Measurements from ENCODE around the gene ENPP1.
A peak's percentile ranks its signal among the peaks of the same experiment; 100 is the strongest.
"Not testable (repeated sequence)": the region's sequence is repeated elsewhere in the genome, so short reads cannot be mapped to it uniquely, and the experiment has no call there.

Gene ENPP1

DNA sequence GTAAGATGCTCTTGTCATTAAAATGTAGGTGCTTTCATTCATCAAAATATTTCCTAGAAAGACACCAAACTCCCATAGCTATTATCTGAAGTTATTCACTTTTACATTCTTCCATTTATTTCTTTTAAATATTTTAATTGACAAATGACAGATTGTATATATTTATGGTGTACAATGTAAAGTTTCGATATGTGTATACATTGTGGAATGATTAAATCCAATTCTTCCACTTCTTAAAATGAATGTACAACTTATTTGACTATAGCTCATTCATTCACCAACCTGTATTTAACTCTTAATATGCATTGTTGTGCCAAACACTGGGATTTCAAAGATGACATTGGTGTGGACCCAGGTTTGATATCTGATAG lies 102.4 kb downstream of the ENPP1 start:
- DNase-seq (ENCODE audit: insufficient read length) (no peak), FAIRE-seq (no peak)
- no peak for TF ChIP-seq TAF1 (IDR thresholded peaks at IDR 0.05; ENCODE audit: borderline replicate concordance, low read depth, low read length)
- no peak for TF ChIP-seq POLR2AphosphoS5 (IDR thresholded peaks at IDR 0.05; ENCODE audit: low read depth, low read length)
- no peak for TF ChIP-seq POLR2A (IDR thresholded peaks at IDR 0.05; ENCODE audit: low read depth, low read length)

DNA sequence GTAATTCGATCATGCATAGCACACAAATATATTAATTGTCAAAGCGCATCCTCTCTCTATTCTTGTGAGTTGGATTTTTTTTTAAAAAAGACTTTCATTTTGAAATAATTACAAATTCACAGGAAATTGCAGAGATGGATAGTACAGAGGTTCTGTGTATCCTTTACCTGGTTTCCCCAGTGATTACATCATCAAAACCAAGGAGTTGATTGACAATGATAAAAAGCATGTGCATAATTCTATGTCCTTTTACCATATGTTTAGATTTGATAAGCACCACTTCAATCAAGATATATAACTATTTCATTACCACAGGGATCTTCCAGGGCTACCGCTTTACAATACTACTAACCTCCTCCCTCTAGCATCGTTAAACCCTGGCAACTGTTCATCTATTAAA lies 103.1 kb downstream of the ENPP1 start:
- no peak for DNase-seq (ENCODE audit: insufficient read length)

DNA sequence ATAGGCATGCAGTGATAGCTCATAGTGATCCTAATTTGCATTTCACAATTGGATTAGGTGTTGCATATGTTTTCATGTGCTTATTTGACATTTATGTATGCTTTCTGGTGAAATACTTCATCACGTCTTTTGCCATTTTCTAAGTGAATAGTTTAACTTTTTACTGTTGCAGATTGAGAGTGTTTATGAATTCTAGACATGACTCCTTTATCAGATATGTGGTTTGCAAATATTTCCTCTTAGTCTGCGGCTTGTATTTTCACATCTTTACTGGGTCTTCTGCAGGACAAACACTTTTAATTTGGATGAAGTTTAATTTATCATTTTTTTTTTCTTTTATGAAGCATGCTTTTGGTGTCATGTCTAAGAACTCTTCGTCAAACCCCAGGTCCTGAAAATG lies 104.1 kb downstream of the ENPP1 start:
- DNase-seq (ENCODE audit: insufficient read length): no peak
- TF ChIP-seq POLR2A (IDR thresholded peaks at IDR 0.05; ENCODE audit: low read depth, low read length) (no peak), TAF1 (IDR thresholded peaks at IDR 0.05; ENCODE audit: borderline replicate concordance, low read depth, low read length) (no peak), POLR2AphosphoS5 (IDR thresholded peaks at IDR 0.05; ENCODE audit: low read depth, low read length) (no peak)
- FAIRE-seq: no peak

More for the DNA sequence above, 103.1 kb downstream of the ENPP1 start:
- FAIRE-seq: no peak
- no peak for TF ChIP-seq POLR2A (IDR thresholded peaks at IDR 0.05; ENCODE audit: low read depth, low read length)
- no peak for TF ChIP-seq POLR2AphosphoS5 (IDR thresholded peaks at IDR 0.05; ENCODE audit: low read depth, low read length)
- TF ChIP-seq TAF1 (IDR thresholded peaks at IDR 0.05; ENCODE audit: borderline replicate concordance, low read depth, low read length): no peak

DNA sequence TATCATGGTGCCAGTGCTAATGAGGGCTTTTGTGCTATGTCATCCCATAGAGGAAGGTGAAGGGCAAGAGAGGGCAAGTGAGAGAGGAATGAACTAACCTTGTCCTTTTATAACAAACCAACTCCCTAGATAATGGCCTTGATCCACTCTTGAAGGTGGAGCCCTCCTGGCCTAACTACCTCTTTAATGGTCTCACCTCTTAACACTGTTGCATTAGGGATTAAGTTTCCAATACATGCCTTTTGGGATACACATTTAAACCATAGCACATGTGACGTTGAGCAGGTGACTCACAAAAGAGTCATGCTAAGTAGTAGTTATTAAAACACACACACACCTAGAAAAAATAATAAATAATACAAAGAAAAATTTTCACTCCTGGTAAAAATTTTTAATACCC lies 106.4 kb downstream of the ENPP1 start:
- DNase-seq (ENCODE audit: insufficient read length): no peak

DNA sequence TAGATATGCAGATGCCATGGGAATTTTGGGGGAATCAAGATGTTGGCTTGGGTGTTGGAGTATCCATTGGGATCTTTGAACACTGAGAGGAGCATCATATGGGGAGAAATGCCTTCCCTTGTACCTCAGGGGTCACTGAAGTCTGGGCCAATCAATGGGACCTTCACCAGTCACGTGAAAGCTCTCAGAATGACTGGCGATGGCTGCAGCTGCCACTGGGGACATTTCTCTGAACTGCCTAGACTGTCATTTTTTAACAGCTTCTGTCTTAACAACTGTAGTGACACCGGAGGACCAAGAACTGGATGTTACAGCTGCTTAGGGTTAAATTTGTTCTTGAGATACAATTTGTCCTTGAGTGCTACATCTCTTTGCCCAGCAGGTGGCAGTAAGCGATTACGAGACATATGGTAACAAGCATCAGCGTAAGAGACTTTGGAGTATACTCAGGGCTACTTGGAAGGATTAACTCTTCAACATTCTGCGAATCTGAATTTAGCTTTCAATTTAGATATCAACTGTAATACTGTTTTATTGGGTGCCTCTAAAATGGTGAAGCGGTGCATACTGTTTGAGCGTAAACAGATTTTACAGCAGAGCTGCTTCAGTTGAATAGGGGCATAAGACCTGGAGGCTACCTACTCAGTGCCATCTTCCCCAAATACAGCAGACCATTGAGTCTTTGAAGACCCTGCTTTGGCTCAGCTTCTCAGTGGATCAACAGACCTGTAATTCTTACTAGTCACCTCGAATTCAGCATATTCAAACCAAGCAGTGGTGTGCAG lies 107.3 kb downstream of the ENPP1 start:
- DNase-seq (ENCODE audit: insufficient read length) (no peak), FAIRE-seq (peak; percentile 90)
- TF ChIP-seq TAF1 (IDR thresholded peaks at IDR 0.05; ENCODE audit: borderline replicate concordance, low read depth, low read length): no peak
- no peak for TF ChIP-seq POLR2A (IDR thresholded peaks at IDR 0.05; ENCODE audit: low read depth, low read length)
- no peak for TF ChIP-seq POLR2AphosphoS5 (IDR thresholded peaks at IDR 0.05; ENCODE audit: low read depth, low read length)

More for the DNA sequence above, 106.4 kb downstream of the ENPP1 start:
- no peak for FAIRE-seq
- TF ChIP-seq POLR2AphosphoS5 (IDR thresholded peaks at IDR 0.05; ENCODE audit: low read depth, low read length): no peak
- no peak for TF ChIP-seq POLR2A (IDR thresholded peaks at IDR 0.05; ENCODE audit: low read depth, low read length)
- no peak for TF ChIP-seq TAF1 (IDR thresholded peaks at IDR 0.05; ENCODE audit: borderline replicate concordance, low read depth, low read length)

DNA sequence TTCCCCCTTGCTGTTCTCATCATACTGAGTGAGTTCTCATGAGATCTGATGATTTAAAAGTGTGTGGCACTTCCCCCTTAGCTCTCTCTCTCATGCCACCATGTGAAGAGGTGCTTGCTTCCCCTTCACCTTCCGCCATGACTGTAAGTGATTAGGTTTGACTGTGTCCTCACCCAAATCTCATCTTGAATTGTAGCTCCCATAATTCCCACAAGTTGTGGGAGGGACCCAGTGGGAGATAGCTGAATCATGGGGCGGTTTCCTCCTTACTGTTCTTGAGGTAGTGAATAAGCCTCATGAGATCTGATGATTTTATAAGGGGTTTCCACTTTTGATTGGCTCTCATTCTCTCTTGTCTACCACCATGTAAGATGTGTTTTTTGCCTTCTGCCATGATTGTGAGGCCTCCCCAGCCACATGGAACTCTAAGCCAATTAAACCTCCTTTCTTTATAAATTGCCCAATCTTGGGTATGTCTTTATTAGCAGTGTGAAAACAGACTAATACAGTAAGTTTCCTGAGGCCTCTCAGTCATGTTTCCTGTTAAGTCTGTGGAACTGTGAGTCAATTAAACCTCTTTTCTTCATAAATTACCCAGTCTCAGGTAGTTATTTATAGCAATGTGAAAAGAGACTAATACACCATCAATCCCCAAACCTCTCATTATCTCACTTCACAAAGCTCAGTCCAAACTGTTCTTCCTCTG lies 108.4 kb downstream of the ENPP1 start:
- FAIRE-seq; DNase-seq (ENCODE audit: insufficient read length): not testable (repeated sequence)

DNA sequence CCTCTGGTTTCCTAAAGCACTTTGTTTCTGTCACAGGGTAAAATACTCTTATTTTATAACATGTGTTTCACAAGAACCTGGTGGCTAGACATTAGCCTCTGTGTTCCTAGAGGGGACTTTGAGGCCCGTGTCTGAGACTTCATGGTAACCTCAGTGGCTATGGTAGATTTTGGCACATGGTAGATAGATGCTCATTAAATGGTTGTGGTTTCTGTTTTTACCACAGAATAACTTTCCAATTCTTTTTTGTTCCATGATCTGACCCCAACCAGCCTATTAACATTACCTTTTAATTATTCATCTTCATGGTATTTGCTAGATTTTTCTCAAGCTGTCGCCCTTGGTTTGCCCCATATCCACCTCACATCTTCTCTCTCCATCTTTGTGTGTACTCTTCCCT lies 109.0 kb downstream of the ENPP1 start:
- FAIRE-seq (no peak), DNase-seq (ENCODE audit: insufficient read length) (no peak)
- TF ChIP-seq POLR2AphosphoS5 (IDR thresholded peaks at IDR 0.05; ENCODE audit: low read depth, low read length): no peak
- TF ChIP-seq TAF1 (IDR thresholded peaks at IDR 0.05; ENCODE audit: borderline replicate concordance, low read depth, low read length): no peak
- no peak for TF ChIP-seq POLR2A (IDR thresholded peaks at IDR 0.05; ENCODE audit: low read depth, low read length)

DNA sequence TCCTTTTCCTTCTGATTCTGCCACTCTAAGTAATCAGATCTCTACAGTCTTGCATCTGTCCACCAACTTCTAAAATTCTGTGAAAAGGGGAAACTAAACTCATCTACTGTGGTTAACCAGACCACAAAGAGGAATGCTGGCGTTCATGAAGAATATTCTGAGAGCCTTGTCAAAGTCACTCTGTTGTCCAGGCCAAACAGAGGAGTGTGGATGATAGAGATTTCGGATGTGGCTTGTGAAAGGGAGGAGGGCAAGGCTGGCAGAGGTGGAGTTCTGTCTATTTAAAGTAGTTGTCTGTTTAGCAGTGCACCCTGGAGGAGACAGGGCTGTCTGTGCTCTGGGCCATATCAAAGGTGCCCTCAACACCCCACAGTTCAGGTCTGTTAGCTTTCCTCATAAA lies 109.5 kb downstream of the ENPP1 start:
- TF ChIP-seq TAF1 (IDR thresholded peaks at IDR 0.05; ENCODE audit: borderline replicate concordance, low read depth, low read length) (no peak), POLR2AphosphoS5 (IDR thresholded peaks at IDR 0.05; ENCODE audit: low read depth, low read length) (no peak)
- no peak for DNase-seq (ENCODE audit: insufficient read length)
- no peak for FAIRE-seq

DNA sequence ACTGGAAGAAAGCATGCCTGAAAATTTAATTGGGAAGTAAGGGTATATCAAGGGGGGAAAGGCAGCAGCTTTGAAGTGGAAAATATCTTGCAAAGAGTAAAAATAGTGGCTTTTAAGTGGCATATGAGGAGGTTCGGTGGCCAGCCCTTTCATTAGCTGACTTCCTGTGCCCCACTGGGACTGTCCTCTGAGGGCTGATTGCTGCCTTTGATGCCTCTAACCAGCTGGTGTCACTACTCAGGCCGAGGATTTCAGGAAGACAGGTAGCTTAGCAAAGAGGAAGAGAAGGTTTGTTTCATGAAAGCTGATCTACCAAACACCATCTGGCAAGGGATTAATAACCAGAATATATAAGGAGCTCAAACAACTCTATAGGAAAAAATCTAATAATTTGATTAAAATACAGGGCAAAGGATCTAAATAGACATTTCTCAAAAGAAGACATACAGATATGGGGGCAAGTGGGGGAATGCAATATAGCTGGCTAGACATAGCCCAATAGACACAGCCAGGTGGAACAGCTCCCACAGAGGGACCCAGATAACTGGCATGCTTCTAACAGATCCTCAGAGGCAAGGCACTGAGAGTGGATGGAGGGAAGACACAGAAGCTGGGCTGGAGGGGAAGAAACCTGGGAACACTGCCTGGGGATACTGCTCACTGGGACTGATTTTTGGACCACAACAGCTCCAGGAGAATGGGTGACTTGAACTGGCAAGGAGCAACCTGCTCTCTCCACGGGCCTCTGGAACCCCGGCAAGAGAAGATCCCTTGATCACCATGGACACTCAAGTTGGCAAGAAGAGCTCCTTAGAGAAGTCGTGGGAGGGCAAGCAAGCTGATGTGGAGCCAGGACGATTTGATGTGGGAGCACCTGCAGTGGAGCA lies 110.2 kb downstream of the ENPP1 start:
- DNase-seq (ENCODE audit: insufficient read length): no peak
- no peak for FAIRE-seq
- TF ChIP-seq TAF1 (IDR thresholded peaks at IDR 0.05; ENCODE audit: borderline replicate concordance, low read depth, low read length): no peak
- TF ChIP-seq POLR2AphosphoS5 (IDR thresholded peaks at IDR 0.05; ENCODE audit: low read depth, low read length): no peak
- no peak for TF ChIP-seq POLR2A (IDR thresholded peaks at IDR 0.05; ENCODE audit: low read depth, low read length)

DNA sequence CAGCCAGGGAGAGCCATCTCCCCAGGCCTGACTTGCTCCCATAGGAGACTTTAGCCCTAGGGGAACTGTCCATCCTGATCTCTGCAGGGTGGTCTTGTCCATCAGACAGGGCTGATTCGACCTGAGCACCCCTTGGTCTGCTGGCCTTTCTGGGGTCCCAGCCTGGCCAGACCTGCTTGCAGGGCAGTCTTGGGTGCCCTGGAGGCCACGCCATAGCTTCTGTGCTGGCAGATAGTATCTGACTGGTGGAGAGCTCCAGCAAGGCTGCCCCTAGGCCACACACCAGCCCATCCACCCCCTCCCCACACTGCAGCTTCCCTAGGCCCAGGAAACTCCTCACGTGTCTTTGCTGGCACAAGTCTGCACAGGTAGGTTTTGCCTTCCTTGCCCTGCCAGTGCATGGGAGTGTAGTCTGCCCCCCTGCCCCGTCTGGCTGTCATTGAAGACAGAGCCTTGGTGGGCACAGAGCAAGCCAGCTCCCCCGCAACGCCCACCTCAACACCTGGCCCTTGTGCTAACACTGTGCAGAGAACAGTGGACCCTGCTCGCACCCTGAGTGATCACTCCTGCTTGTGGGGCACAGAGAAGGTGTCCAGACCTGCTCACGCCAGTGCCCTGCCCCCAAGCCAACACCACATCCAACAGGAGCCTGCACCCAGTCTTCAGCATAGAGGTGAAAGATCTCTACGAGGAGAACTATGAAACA lies 111.0 kb downstream of the ENPP1 start:
- no peak for FAIRE-seq

DNA sequence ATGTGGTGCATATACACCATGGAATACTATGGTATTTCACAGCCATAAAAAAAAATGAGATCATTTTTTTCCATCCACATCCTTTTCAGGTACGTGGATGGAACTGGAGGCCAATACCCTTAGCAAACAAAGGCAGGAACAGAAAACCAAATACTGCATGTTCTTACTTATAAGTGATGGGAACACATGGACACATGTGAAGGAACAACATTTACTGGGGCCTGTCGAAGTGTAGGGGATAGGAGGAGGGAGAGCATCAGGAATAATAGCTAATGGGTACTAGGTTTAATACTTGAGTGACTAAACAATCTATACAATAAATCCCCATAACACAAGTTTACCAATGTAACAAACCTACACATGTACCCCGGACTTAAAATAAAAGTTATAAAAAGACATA lies 112.8 kb downstream of the ENPP1 start:
- TF ChIP-seq POLR2AphosphoS5 (IDR thresholded peaks at IDR 0.05; ENCODE audit: low read depth, low read length) (no peak), TAF1 (IDR thresholded peaks at IDR 0.05; ENCODE audit: borderline replicate concordance, low read depth, low read length) (no peak), POLR2A (IDR thresholded peaks at IDR 0.05; ENCODE audit: low read depth, low read length) (no peak)
- DNase-seq (ENCODE audit: insufficient read length) (no peak), FAIRE-seq (no peak)

More for the DNA sequence above, 111.0 kb downstream of the ENPP1 start:
- no peak for DNase-seq (ENCODE audit: insufficient read length)
- TF ChIP-seq POLR2A (IDR thresholded peaks at IDR 0.05; ENCODE audit: low read depth, low read length) (no peak), POLR2AphosphoS5 (IDR thresholded peaks at IDR 0.05; ENCODE audit: low read depth, low read length) (no peak), TAF1 (IDR thresholded peaks at IDR 0.05; ENCODE audit: borderline replicate concordance, low read depth, low read length) (no peak)

Data from GM12892 (cell line).